ENCODE data around the gene OPN4. TPM values are rescaled to one million over a fixed set of nuclear protein-coding genes. Genes with fewer than 3 reads are reported as not detected.

The OPN4 gene
- total and polyA plus RNA-seq, 2 experiments from 2014 or later, result not detected

- H3F3A ChIP-seq (ENCODE audit: insufficient read depth), result no peaks in the 10 kb centered on the region
- no peaks in the 10 kb centered on the region for H4K20me1 ChIP-seq (ENCODE audit: insufficient read depth)
- H3K36me3 ChIP-seq (ENCODE audit: low read depth), result no peaks in the 10 kb centered on the region
- 79 to 81% methylated on average over 11 to 12 of the region's 12 CpGs for WGBS, 2 experiments (ENCODE audit: low coverage in 1 of 2, low lambda C conversion rate in 2 of 2, missing lambda C conversion rate in 2 of 2)
- no peaks in the 10 kb centered on the region for H3K9me3 ChIP-seq (ENCODE audit: low read depth)
- H3K9ac ChIP-seq, result no peak overlapping the region
- H3K4me3 ChIP-seq, result no peak overlapping the region
- no peaks in the 10 kb centered on the region for H3K9me2 ChIP-seq (ENCODE audit: insufficient read depth)
- no peaks in the 10 kb centered on the region for H3K79me2 ChIP-seq (ENCODE audit: insufficient read depth)
- no peak for TF ChIP-seq EZH2phosphoT487 (IDR thresholded peaks at IDR 0.05; ENCODE audit: insufficient read depth, low read depth)
- TF ChIP-seq EZH2 (IDR thresholded peaks at IDR 0.05; ENCODE audit: insufficient read depth, poor library complexity, severe bottlenecking), result no peak
- no peak for DNase-seq
- H3K4me2 ChIP-seq (ENCODE audit: unreplicated experiment), result no peak overlapping the region
- no peak overlapping the region for H2AFZ ChIP-seq
- H3K4me1 ChIP-seq (ENCODE audit: insufficient read depth), result no peaks in the 10 kb centered on the region
- in situ Hi-C loops (cut with MboI), result no loop called here
- H3K27ac ChIP-seq, result no peak overlapping the region
- H3K27me3 ChIP-seq (replicated peaks; ENCODE audit: insufficient read depth), result no peaks in the 10 kb centered on the region
Measured at GRCh38 chr10:86658261-86658741, 4.0 kb downstream of the OPN4 start.

- H3K36me3 ChIP-seq (ENCODE audit: low read depth), result no peaks in the 10 kb centered on the region
- no peak overlapping the region for H3K4me2 ChIP-seq (ENCODE audit: unreplicated experiment)
- H3K4me3 ChIP-seq, result no peak overlapping the region
- no peaks in the 10 kb centered on the region for H3K79me2 ChIP-seq (ENCODE audit: insufficient read depth)
- H4K20me1 ChIP-seq (ENCODE audit: insufficient read depth), result no peaks in the 10 kb centered on the region
- TF ChIP-seq EZH2 (IDR thresholded peaks at IDR 0.05; ENCODE audit: insufficient read depth, poor library complexity, severe bottlenecking) (no peak), EZH2phosphoT487 (IDR thresholded peaks at IDR 0.05; ENCODE audit: insufficient read depth, low read depth) (no peak)
- DNase-seq, result no peak
- H3K9me3 ChIP-seq (ENCODE audit: low read depth), result no peaks in the 10 kb centered on the region
- H3K27me3 ChIP-seq (replicated peaks; ENCODE audit: insufficient read depth), result no peaks in the 10 kb centered on the region
- no peaks in the 10 kb centered on the region for H3F3A ChIP-seq (ENCODE audit: insufficient read depth)
- no peaks in the 10 kb centered on the region for H3K9me2 ChIP-seq (ENCODE audit: insufficient read depth)
- in situ Hi-C loops (cut with MboI), result no loop called here
- no peak overlapping the region for H3K27ac ChIP-seq
- 34 to 49% methylated on average over 3 of the region's 3 CpGs for WGBS, 2 experiments (ENCODE audit: low coverage in 1 of 2, low lambda C conversion rate in 2 of 2, missing lambda C conversion rate in 2 of 2)
- no peak overlapping the region for H3K9ac ChIP-seq
- no peak overlapping the region for H2AFZ ChIP-seq
- no peaks in the 10 kb centered on the region for H3K4me1 ChIP-seq (ENCODE audit: insufficient read depth)
Measured at GRCh38 chr10:86658751-86659150, 4.4 kb downstream of the OPN4 start.

GRCh38 chr10:86659161-86659691 lies 4.9 kb downstream of the OPN4 start:
- Histone ChIP-seq H3K4me2 (ENCODE audit: unreplicated experiment) (no peak overlapping the region), H3K9me3 (ENCODE audit: low read depth) (no peaks in the 10 kb centered on the region), H3K4me3 (no peak overlapping the region), H3K79me2 (ENCODE audit: insufficient read depth) (no peaks in the 10 kb centered on the region), H3K9ac (no peak overlapping the region), H3K4me1 (ENCODE audit: insufficient read depth) (no peaks in the 10 kb centered on the region), H3F3A (ENCODE audit: insufficient read depth) (no peaks in the 10 kb centered on the region), H3K36me3 (ENCODE audit: low read depth) (no peaks in the 10 kb centered on the region), H3K9me2 (ENCODE audit: insufficient read depth) (no peaks in the 10 kb centered on the region), H2AFZ (no peak overlapping the region), H3K27ac (no peak overlapping the region), H4K20me1 (ENCODE audit: insufficient read depth) (no peaks in the 10 kb centered on the region), H3K27me3 (replicated peaks; ENCODE audit: insufficient read depth) (no peaks in the 10 kb centered on the region)
- WGBS, 2 experiments (ENCODE audit: low coverage in 1 of 2, low lambda C conversion rate in 2 of 2, missing lambda C conversion rate in 2 of 2), result 79 to 81% methylated on average over 19 of the region's 19 CpGs
- no peak for TF ChIP-seq EZH2phosphoT487 (IDR thresholded peaks at IDR 0.05; ENCODE audit: insufficient read depth, low read depth)
- TF ChIP-seq EZH2 (IDR thresholded peaks at IDR 0.05; ENCODE audit: insufficient read depth, poor library complexity, severe bottlenecking), result no peak
- DNase-seq, result no peak
- in situ Hi-C loops (cut with MboI), result no loop called here

GRCh38 chr10:86659721-86660453 lies 5.5 kb downstream of the OPN4 start:
- in situ Hi-C loops (cut with MboI), result no loop called here
- Histone ChIP-seq H3K27me3 (replicated peaks; ENCODE audit: insufficient read depth) (no peaks in the 10 kb centered on the region), H3K4me1 (ENCODE audit: insufficient read depth) (no peaks in the 10 kb centered on the region), H3F3A (ENCODE audit: insufficient read depth) (no peaks in the 10 kb centered on the region), H3K9me3 (ENCODE audit: low read depth) (no peaks in the 10 kb centered on the region), H3K27ac (no peak overlapping the region), H4K20me1 (ENCODE audit: insufficient read depth) (no peaks in the 10 kb centered on the region), H3K79me2 (ENCODE audit: insufficient read depth) (no peaks in the 10 kb centered on the region), H3K36me3 (ENCODE audit: low read depth) (no peaks in the 10 kb centered on the region), H3K4me3 (no peak overlapping the region), H3K9ac (no peak overlapping the region), H3K9me2 (ENCODE audit: insufficient read depth) (no peaks in the 10 kb centered on the region), H2AFZ (no peak overlapping the region), H3K4me2 (ENCODE audit: unreplicated experiment) (no peak overlapping the region)
- 76 to 83% methylated on average over 17 of the region's 17 CpGs for WGBS, 2 experiments (ENCODE audit: low coverage in 1 of 2, low lambda C conversion rate in 2 of 2, missing lambda C conversion rate in 2 of 2)
- DNase-seq, result no peak
- TF ChIP-seq EZH2 (IDR thresholded peaks at IDR 0.05; ENCODE audit: insufficient read depth, poor library complexity, severe bottlenecking) (no peak), EZH2phosphoT487 (IDR thresholded peaks at IDR 0.05; ENCODE audit: insufficient read depth, low read depth) (no peak)
